ENCODE measurements around the gene NKX2-1. TPM values are rescaled to one million over a fixed set of nuclear protein-coding genes. Genes with fewer than 3 reads are reported as not detected.

The NKX2-1 gene
- total RNA-seq, 1 donor from 2014 or later = not detected

DNA sequence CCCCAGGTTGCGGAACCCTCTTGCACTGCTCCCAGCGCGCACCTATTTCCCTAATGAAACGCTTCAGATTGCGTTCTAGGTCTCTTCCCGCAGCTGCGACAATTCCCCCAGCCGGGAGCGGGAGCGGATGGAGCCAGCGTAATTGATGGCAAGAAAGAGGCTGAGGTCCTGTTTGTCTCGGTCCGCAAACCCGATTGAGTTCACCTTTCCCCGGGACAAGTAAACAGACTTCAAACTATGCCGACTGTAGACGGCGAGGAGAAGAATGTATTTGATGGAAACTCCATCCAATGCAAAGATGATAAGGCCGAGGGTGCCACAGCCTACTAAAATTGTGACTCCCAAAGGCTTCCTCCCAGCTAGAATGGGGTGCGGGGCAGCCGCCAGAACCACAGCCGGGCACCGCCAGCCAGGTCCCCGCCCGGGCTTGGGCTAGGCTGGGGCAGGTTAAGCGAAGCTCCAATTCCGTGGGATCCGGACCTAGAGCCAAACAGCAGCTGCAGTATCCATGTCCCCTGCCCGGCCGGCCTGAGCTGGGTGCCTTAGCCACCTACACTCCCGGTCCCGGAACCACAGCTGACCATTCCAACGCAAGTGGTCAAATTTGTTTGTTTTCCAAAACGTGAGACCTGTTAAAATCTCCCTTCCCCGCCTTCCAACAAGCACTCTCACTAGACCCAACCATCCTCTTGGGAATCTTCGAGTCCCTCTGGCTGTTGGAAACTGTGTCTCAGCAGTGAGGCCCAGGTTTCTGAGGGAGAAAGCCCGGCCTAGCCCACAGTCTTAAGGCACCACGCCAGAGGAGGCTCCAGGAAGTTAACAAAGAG, 5.5 kb downstream of the NKX2-1 start:
- no peaks in the 10 kb centered on the region for H3K36me3 Mint-ChIP-seq (ENCODE audit: low read depth, unreplicated experiment)
- peaks cover 11% of the 10 kb centered on the region for H3K4me1 Mint-ChIP-seq (ENCODE audit: unreplicated experiment)
- DNase-seq (ENCODE audit: low spot score) = no peak
- no peak overlapping the region for H3K27ac Mint-ChIP-seq (ENCODE audit: unreplicated experiment)
- H3K4me3 Mint-ChIP-seq (ENCODE audit: unreplicated experiment) = no peak overlapping the region
- TF ChIP-seq, protein P1, sequence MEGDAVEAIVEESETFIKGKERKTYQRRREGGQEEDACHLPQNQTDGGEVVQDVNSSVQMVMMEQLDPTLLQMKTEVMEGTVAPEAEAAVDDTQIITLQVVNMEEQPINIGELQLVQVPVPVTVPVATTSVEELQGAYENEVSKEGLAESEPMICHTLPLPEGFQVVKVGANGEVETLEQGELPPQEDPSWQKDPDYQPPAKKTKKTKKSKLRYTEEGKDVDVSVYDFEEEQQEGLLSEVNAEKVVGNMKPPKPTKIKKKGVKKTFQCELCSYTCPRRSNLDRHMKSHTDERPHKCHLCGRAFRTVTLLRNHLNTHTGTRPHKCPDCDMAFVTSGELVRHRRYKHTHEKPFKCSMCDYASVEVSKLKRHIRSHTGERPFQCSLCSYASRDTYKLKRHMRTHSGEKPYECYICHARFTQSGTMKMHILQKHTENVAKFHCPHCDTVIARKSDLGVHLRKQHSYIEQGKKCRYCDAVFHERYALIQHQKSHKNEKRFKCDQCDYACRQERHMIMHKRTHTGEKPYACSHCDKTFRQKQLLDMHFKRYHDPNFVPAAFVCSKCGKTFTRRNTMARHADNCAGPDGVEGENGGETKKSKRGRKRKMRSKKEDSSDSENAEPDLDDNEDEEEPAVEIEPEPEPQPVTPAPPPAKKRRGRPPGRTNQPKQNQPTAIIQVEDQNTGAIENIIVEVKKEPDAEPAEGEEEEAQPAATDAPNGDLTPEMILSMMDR (IDR thresholded peaks at IDR 0.05; ENCODE audit: unreplicated experiment) = no peak
- H3K9me3 Mint-ChIP-seq (ENCODE audit: unreplicated experiment) = no peaks in the 10 kb centered on the region
- peaks cover 50% of the 10 kb centered on the region for H3K27me3 Mint-ChIP-seq (ENCODE audit: unreplicated experiment)

DNA sequence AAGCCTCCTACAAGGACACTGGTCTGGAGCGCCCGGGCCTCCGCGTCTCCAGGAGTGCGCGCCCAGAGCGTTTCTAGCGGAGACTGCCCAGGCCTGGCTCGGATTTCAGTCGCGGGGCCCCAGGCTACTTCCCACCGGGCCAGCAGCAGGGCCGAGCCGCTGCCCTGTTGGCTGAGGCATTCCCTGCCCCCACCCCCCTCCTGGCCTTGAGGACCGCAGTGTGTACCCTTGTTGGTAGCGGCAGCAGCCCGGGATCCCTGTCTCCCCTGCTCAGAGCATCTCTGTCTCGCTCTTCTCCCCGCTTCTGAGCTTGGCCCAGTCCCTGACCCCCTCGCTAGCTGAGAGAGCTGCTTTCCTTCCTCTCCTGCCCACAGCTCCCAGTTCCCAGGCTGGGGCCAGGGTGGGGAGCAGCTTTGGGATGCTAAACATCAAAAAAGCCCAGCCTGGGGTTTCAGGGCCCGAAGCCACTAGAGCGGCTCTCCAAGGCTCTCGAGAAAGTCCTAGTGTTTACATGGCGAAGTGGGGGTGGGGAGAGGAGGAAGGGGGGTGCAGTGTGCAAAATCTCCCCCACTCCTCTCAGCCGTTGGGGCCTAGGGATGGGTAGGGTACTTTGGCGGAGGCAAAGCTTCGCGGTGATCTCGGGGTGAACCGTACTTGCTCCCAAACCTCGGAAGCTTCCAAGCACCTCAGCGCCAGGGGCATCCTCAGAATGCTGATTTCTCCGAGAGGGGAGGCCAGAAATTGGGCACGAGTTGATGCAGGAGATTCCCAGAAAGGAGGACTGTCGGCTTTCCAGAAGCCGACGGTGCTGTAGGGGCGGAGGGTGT, 6.4 kb downstream of the NKX2-1 start:
- H3K4me1 Mint-ChIP-seq (ENCODE audit: unreplicated experiment) = peaks cover 11% of the 10 kb centered on the region
- H3K27ac Mint-ChIP-seq (ENCODE audit: unreplicated experiment) = no peak overlapping the region
- DNase-seq (ENCODE audit: low spot score) = no peak
- peaks cover 51% of the 10 kb centered on the region for H3K27me3 Mint-ChIP-seq (ENCODE audit: unreplicated experiment)
- no peaks in the 10 kb centered on the region for H3K36me3 Mint-ChIP-seq (ENCODE audit: low read depth, unreplicated experiment)
- H3K9me3 Mint-ChIP-seq (ENCODE audit: unreplicated experiment) = no peaks in the 10 kb centered on the region
- H3K4me3 Mint-ChIP-seq (ENCODE audit: unreplicated experiment) = no peak overlapping the region
- TF ChIP-seq, protein P1 (IDR thresholded peaks at IDR 0.05; ENCODE audit: unreplicated experiment) = no peak

DNA sequence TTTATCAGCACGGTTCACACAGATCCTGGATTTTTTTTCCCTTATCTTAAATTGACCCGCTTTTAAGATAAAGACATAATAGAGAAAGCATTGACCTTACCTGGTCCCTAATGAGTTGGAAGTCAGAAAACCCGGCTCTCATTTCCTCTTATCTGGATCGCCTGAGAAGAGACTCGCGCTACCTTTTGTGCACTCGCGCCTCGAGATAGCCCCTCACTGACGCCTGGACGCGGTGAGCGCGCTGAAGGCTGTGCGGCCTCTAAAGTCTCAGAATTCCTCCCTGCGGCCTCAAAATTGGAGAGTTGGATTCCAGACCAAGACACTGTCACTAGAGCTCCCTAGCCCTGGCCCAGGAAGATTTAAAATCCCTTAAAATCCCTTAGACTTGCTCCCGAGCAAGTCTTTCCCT, 7.0 kb downstream of the NKX2-1 start:
- H3K36me3 Mint-ChIP-seq (ENCODE audit: low read depth, unreplicated experiment) = no peaks in the 10 kb centered on the region
- peaks cover 50% of the 10 kb centered on the region for H3K27me3 Mint-ChIP-seq (ENCODE audit: unreplicated experiment)
- H3K4me3 Mint-ChIP-seq (ENCODE audit: unreplicated experiment) = no peak overlapping the region
- H3K27ac Mint-ChIP-seq (ENCODE audit: unreplicated experiment) = no peak overlapping the region
- DNase-seq (ENCODE audit: low spot score) = no peak
- H3K4me1 Mint-ChIP-seq (ENCODE audit: unreplicated experiment) = peaks cover 11% of the 10 kb centered on the region
- TF ChIP-seq, protein P1 (IDR thresholded peaks at IDR 0.05; ENCODE audit: unreplicated experiment) = no peak
- H3K9me3 Mint-ChIP-seq (ENCODE audit: unreplicated experiment) = no peaks in the 10 kb centered on the region

DNA sequence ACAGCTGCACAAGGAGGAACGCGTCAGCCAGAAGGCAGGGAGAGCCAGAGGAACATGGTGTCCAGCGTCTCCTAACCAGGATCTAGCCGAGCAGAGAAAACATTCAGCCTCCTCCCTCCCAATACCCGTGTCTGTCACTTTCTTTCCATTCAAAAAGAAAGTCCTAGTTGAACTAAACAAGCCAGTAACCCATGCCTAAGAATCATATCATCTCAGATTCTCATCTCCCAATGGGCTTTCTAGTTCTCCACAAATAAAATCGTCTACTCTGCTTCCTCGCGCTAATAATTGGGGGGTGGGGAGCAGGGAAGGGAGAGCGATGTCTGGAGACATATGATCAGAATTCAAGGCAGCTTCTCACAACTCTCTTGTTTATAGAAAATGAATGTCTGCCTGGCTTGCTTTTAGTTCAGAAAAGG, 7.4 kb downstream of the NKX2-1 start:
- H3K4me3 Mint-ChIP-seq (ENCODE audit: unreplicated experiment) = no peak overlapping the region
- no peak overlapping the region for H3K27ac Mint-ChIP-seq (ENCODE audit: unreplicated experiment)
- peaks cover 54% of the 10 kb centered on the region for H3K27me3 Mint-ChIP-seq (ENCODE audit: unreplicated experiment)
- DNase-seq (ENCODE audit: low spot score) = no peak
- H3K36me3 Mint-ChIP-seq (ENCODE audit: low read depth, unreplicated experiment) = no peaks in the 10 kb centered on the region
- no peaks in the 10 kb centered on the region for H3K9me3 Mint-ChIP-seq (ENCODE audit: unreplicated experiment)
- H3K4me1 Mint-ChIP-seq (ENCODE audit: unreplicated experiment) = peaks cover 11% of the 10 kb centered on the region
- TF ChIP-seq, protein P1 (IDR thresholded peaks at IDR 0.05; ENCODE audit: unreplicated experiment) = no peak

Measured in endothelial cell (in vitro differentiated cells).